Spleen (tissue), 7 donors: ENCODE measurements around the gene RAB22A.

Experiments
- CTCF ChIP-seq, 11 experiments: fragments of 200-600 bp in 7 of 11; fragments of 450-650 bp in 4 of 11; sonication (generic) in 4 of 11; IDR thresholded peaks in 8 of 11; conservative IDR thresholded peaks in 3 of 11; 1 replicate in 7 of 11; 2 replicates in 4 of 11; pipeline versions ENCODE4 v1.4.0 to v1.8.0; 2016 to 2021; ENCODE audit warnings: antibody characterized with exemption in 11 of 11, inconsistent platforms in 4 of 11, mild to moderate bottlenecking in 1 of 11
- POLR2A ChIP-seq, 3 donors: fragments of 450-650 bp; IDR thresholded peaks; one replicate each; pipeline ENCODE4 v1.5.1; 2017; ENCODE audit warnings: antibody characterized with exemption in 3 of 3, mild to moderate bottlenecking in 1 of 3
- POLR2AphosphoS5 ChIP-seq, 3 donors: sonication (generic); formaldehyde crosslinking; IDR thresholded peaks; one replicate each; pipeline ENCODE4 v1.5.1; 2017; ENCODE audit warnings: antibody characterized with exemption in 3 of 3
- donor health status: DM: no; HTN: no; CAD: no; lungs with moderate emphysema.
- donor health status: DM: no; HTN: no; CAD: no.
- donor health status: DM: no; HTN: no; CAD: no.

DNA sequence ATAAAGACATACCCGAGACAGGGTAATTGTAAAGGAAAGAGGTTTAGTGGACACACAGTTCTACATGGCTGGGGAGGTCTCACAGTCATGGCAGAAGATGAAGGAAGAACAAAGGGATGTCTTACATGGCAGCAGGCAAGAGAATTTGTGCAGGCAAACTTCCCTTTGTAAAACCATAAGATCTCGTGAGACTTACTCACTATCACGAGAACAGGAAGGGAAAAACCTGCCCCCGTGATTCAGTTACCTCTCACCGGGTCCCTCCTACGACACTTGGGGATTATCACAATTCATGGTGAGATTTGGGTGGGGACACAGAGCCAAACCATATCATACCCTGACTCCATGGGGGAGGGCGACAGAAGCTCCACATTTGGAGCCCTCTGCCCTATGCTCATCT is 72.1 kb downstream of the RAB22A start:
- TF ChIP-seq CTCF (IDR thresholded peaks at IDR 0.05 in 8 of 11, conservative IDR thresholded peaks at IDR 0.05 in 3 of 11) (no peak), POLR2AphosphoS5 (IDR thresholded peaks at IDR 0.05) (no peak), POLR2A (IDR thresholded peaks at IDR 0.05) (no peak)
